SK-N-SH (cell line): ENCODE data around the gene KLRC3. TPM values are rescaled to one million over a fixed set of nuclear protein-coding genes. Genes with fewer than 3 reads are reported as not detected.

ENCODE experiments used
- CTCF ChIA-PET: fragments of 300-600, 350-600 bp; formaldehyde crosslinking; extraction: SDS; loops from one replicate; lab custom pipeline; 2021; lab: Yijun Ruan, JAX
- POLR2A ChIA-PET: fragments of 350-600 bp; sonication (Branson Sonifier 250); formaldehyde crosslinking; extraction: SDS; loops from one replicate; lab custom pipeline; 2020; ENCODE audit warnings: antibody characterized with exemption, inconsistent platforms; lab: Yijun Ruan, JAX
- DNase-seq: peaks from one replicate; pipeline ENCODE4 v3.0.0; 2012
- H2AFZ ChIP-seq: fragments of 200-600 bp; sonication (generic); 2 replicates; pipeline ENCODE4 v1.8.1; 2016; ENCODE audit warnings: antibody characterized with exemption, mild to moderate bottlenecking, low read depth
- H3F3A ChIP-seq: fragments of 200-600 bp; sonication (generic); replicated peaks from 2 replicates; pipeline ENCODE3; 2016; ENCODE audit warnings: antibody characterized with exemption, mild to moderate bottlenecking; ENCODE audit not compliant: insufficient read depth
- H3K27ac ChIP-seq, 2 experiments: fragments of 200-500 bp in 1 of 2; fragments of 200-600 bp in 1 of 2; sonication (Bioruptor generic) in 1 of 2; sonication (generic), shearing (Covaris generic) in 1 of 2; 2 replicates each; pipeline versions ENCODE4 v1.5.1 to v1.6.1; 2014 to 2016; ENCODE audit warnings: low read depth in 2 of 2, inconsistent platforms in 1 of 2, low read length in 1 of 2, mild to moderate bottlenecking in 1 of 2, mixed read lengths in 1 of 2
- H3K27me3 ChIP-seq: fragments of 200-600 bp; sonication (generic), shearing (Covaris generic); 2 replicates; pipeline ENCODE4 v1.6.1; 2016; ENCODE audit warnings: mixed run types; ENCODE audit not compliant: insufficient read depth
- H3K36me3 ChIP-seq, 2 experiments: fragments of 200-500 bp in 1 of 2; fragments of 200-600 bp in 1 of 2; sonication (Bioruptor generic) in 1 of 2; sonication (generic) in 1 of 2; replicated peaks in 1 of 2; 2 replicates each; pipeline versions ENCODE3 to v1.5.1; 2014 to 2016; ENCODE audit warnings: low read length in 1 of 2, mild to moderate bottlenecking in 1 of 2; ENCODE audit not compliant: insufficient read depth in 2 of 2, control insufficient read depth in 1 of 2
- H3K4me1 ChIP-seq, 2 experiments: fragments of 200-500 bp in 1 of 2; fragments of 200-600 bp in 1 of 2; sonication (Bioruptor generic) in 1 of 2; sonication (generic), shearing (Covaris generic) in 1 of 2; 2 replicates each; pipeline versions ENCODE4 v1.5.1 to v1.6.1; 2014 to 2016; ENCODE audit warnings: low read depth in 1 of 2, low read length in 1 of 2, mixed run types in 1 of 2; ENCODE audit not compliant: insufficient read depth in 2 of 2, control insufficient read depth in 1 of 2
- H3K4me2 ChIP-seq: fragments of 200-600 bp; sonication (generic), shearing (Covaris generic); 2 replicates; pipeline ENCODE4 v1.6.1; 2017; ENCODE audit warnings: mixed run types
- H3K4me3 ChIP-seq, 2 experiments: fragments of 200-500 bp in 1 of 2; fragments of 200-600 bp in 1 of 2; sonication (Bioruptor generic) in 1 of 2; sonication (generic), shearing (Covaris generic) in 1 of 2; 2 replicates each; pipeline versions ENCODE4 v1.5.1 to v1.8.1; 2014 to 2016; ENCODE audit warnings: low read depth in 2 of 2, inconsistent platforms in 1 of 2, low read length in 1 of 2, mild to moderate bottlenecking in 1 of 2, mixed read lengths in 1 of 2, moderate library complexity in 1 of 2
- H3K79me2 ChIP-seq: fragments of 200-600 bp; sonication (generic); 2 replicates; pipeline ENCODE4 v1.8.1; 2017; ENCODE audit warnings: mild to moderate bottlenecking; ENCODE audit not compliant: insufficient read depth
- H3K9ac ChIP-seq: fragments of 200-600 bp; sonication (generic); 2 replicates; pipeline ENCODE4 v1.6.1; 2017; ENCODE audit warnings: mixed run types
- H3K9me2 ChIP-seq: fragments of 200-600 bp; sonication (generic); 2 replicates; pipeline ENCODE4 v1.6.1; 2017; ENCODE audit warnings: mixed run types
- H3K9me3 ChIP-seq: fragments of 200-600 bp; sonication (generic); 2 replicates; pipeline ENCODE4 v1.6.1; 2017; ENCODE audit warnings: mixed run types, mild to moderate bottlenecking, moderate library complexity
- H4K20me1 ChIP-seq: fragments of 200-600 bp; sonication (generic); 2 replicates; pipeline ENCODE4 v1.6.1; 2017; ENCODE audit warnings: mild to moderate bottlenecking, mixed run types; ENCODE audit not compliant: insufficient read depth
- CHD2 ChIP-seq: fragments of 150-350 bp; IDR thresholded peaks from 2 replicates; pipeline ENCODE4 v1.6.1; 2018; ENCODE audit warnings: low read length; ENCODE audit not compliant: partially characterized antibody
- ELF1 ChIP-seq: IDR thresholded peaks from 2 replicates; pipeline ENCODE4 v1.4.0; 2012
- EP300 ChIP-seq, 2 experiments: IDR thresholded peaks; 2 replicates each; pipeline versions ENCODE4 v1.4.0 to v1.6.1; 2012; ENCODE audit warnings: borderline replicate concordance in 1 of 2, low read depth in 1 of 2, low read length in 1 of 2
- EZH2phosphoT487 ChIP-seq: fragments of 200-600 bp; sonication (generic); IDR thresholded peaks from 2 replicates; pipeline ENCODE4 v1.6.1; 2017; ENCODE audit warnings: low read depth, mixed run types, mild to moderate bottlenecking, antibody characterized with exemption, moderate library complexity, borderline replicate concordance
- FOXJ3 ChIP-seq: sonication (generic); formaldehyde crosslinking; IDR thresholded peaks from 2 replicates; pipeline ENCODE4 v1.5.1; 2020; ENCODE audit warnings: mild to moderate bottlenecking, missing genetic modification reagents
- FOXM1 ChIP-seq: IDR thresholded peaks from 2 replicates; pipeline ENCODE4 v1.4.0; 2012; ENCODE audit warnings: low read depth, mild to moderate bottlenecking
- IRF3 ChIP-seq: fragments of 150-350 bp; IDR thresholded peaks from 2 replicates; pipeline ENCODE4 v1.6.1; 2016; ENCODE audit warnings: mild to moderate bottlenecking, low read depth, low read length
- JUND ChIP-seq: IDR thresholded peaks from 2 replicates; pipeline ENCODE4 v1.4.0; 2012
- MAX ChIP-seq: IDR thresholded peaks from 2 replicates; pipeline ENCODE4 v1.4.0; 2012; ENCODE audit warnings: low read depth
- MEF2A ChIP-seq: IDR thresholded peaks from 2 replicates; pipeline ENCODE4 v1.4.0; 2012; ENCODE audit warnings: low read depth, borderline replicate concordance
- NRF1 ChIP-seq: IDR thresholded peaks from 2 replicates; pipeline ENCODE4 v1.6.1; 2012; ENCODE audit warnings: low read depth, mild to moderate bottlenecking, low read length
- POLR2AphosphoS5 ChIP-seq: IDR thresholded peaks from 2 replicates; pipeline ENCODE4 v1.6.1; 2012; ENCODE audit warnings: low read depth, low read length
- RFX5 ChIP-seq: IDR thresholded peaks from 2 replicates; pipeline ENCODE4 v1.6.1; 2012; ENCODE audit warnings: mild to moderate bottlenecking, improper control_type of control experiment, low read length
- RXRA ChIP-seq: IDR thresholded peaks from 2 replicates; pipeline ENCODE4 v1.4.0; 2012; ENCODE audit warnings: low read depth, mild to moderate bottlenecking, borderline replicate concordance
- SIN3A ChIP-seq: IDR thresholded peaks from 2 replicates; pipeline ENCODE4 v1.6.1; 2012; ENCODE audit warnings: low read depth, mild to moderate bottlenecking, low read length, moderate library complexity, borderline replicate concordance
- SMC3 ChIP-seq: IDR thresholded peaks from 2 replicates; pipeline ENCODE4 v1.6.1; 2012; ENCODE audit warnings: low read depth, low read length, improper control_type of control experiment
- TAF1 ChIP-seq: IDR thresholded peaks from 2 replicates; pipeline ENCODE4 v1.6.1; 2012; ENCODE audit warnings: low read depth, mild to moderate bottlenecking, low read length, moderate library complexity, borderline replicate concordance
- TCF12 ChIP-seq: IDR thresholded peaks from 2 replicates; pipeline ENCODE4 v1.4.0; 2012
- WGBS: methylation state at CpG from one replicate; pipeline ENCODE4 v1.1.6; 2017; ENCODE audit warnings: low lambda C conversion rate; 5-methylcytosine and 5-hydroxymethylcytosine counted together
- polyA plus RNA-seq, 3 experiments: library from polyadenylated mRNA; depleted of rRNA; stranded (reverse); fragments of >200 nt; gene quantifications; 2 replicates each; pipeline ENCODE4 v1.2.3, GENCODE V29; 2012

The KLRC3 gene
- polyA plus RNA-seq, 1 of the 3 experiments (the other 2 are of a cell fraction): not detected

GRCh38 chr12:10409392-10409791 is 11.0 kb downstream of the KLRC3 start, which contains the start of gene KLRC4:
KLRC4 (minus strand) TSS chr12:10409757; CDS start chr12:10409575, 182 bp downstream.
- H3K27ac ChIP-seq: no peak within 1 kb of the TSS
- no peak within 1 kb of the TSS for H3K4me3 ChIP-seq
- H3K4me1 ChIP-seq: no peaks in the 10 kb centered on the region
- no peaks in the 10 kb centered on the region; the same call in 1 of the 2 replicates for H3K27me3 ChIP-seq
- POLR2A ChIA-PET: no interaction called here
- H3K9me2 ChIP-seq: no peaks in the 10 kb centered on the region
- no peaks in the 10 kb centered on the region for H3F3A ChIP-seq
- no peak within 1 kb of the TSS for H3K4me2 ChIP-seq
- no peak within 1 kb of the TSS for H2AFZ ChIP-seq
- no peaks in the 10 kb centered on the region for H3K79me2 ChIP-seq
- no peaks in the 10 kb centered on the region for H3K9me3 ChIP-seq
- no peak for TF ChIP-seq JUND
- TF ChIP-seq, all 33 proteins: peak for 0
- Histone ChIP-seq H3K36me3 (no peaks in the 10 kb centered on the region), H4K20me1 (no peaks in the 10 kb centered on the region), H3K9ac (no peak within 1 kb of the TSS)
- WGBS: 0% methylated on average over 1 of the region's 1 CpG
- no peak for DNase-seq
- CTCF ChIA-PET: no interaction called here

GRCh38 chr12:10408842-10409241 is 11.6 kb downstream of the KLRC3 start:
- H3K79me2 ChIP-seq: no peaks in the 10 kb centered on the region
- no peak for DNase-seq
- H3K4me1 ChIP-seq: no peaks in the 10 kb centered on the region
- no peaks in the 10 kb centered on the region for H3K9me2 ChIP-seq
- TF ChIP-seq MAX: no peak
- no peak for TF ChIP-seq ELF1
- no peak for TF ChIP-seq TCF12
- no peak for TF ChIP-seq NRF1
- no peak for TF ChIP-seq RFX5
- TF ChIP-seq, all 33 proteins: peak for 0
- Histone ChIP-seq H3F3A (no peaks in the 10 kb centered on the region), H3K9me3 (no peaks in the 10 kb centered on the region), H4K20me1 (no peaks in the 10 kb centered on the region), H3K4me2 (no peak overlapping the region), H3K9ac (no peak overlapping the region), H3K4me3 (no peak overlapping the region), H2AFZ (no peak overlapping the region), H3K27me3 (no peaks in the 10 kb centered on the region; the same call in 1 of the 2 replicates), H3K27ac (no peak overlapping the region), H3K36me3 (no peaks in the 10 kb centered on the region)
- CTCF ChIA-PET: no interaction called here
- WGBS: 19% methylated on average over 3 of the region's 3 CpGs
- POLR2A ChIA-PET: no interaction called here

GRCh38 chr12:10406725-10407124 is 13.7 kb downstream of the KLRC3 start:
- POLR2A ChIA-PET: no interaction called here
- no peak overlapping the region for H3K27ac ChIP-seq
- no peak for TF ChIP-seq EP300 (IDR thresholded peaks at IDR 0.05; ENCODE audit: borderline replicate concordance in 1 of 2, low read depth in 1 of 2, low read length in 1 of 2)
- no peak for TF ChIP-seq IRF3
- no peak for TF ChIP-seq CHD2
- no peak for TF ChIP-seq MEF2A
- no peak for TF ChIP-seq FOXM1
- TF ChIP-seq RXRA: no peak
- TF ChIP-seq JUND: no peak
- no peak for TF ChIP-seq EZH2phosphoT487
- no peak for TF ChIP-seq MAX
- no peak for TF ChIP-seq POLR2AphosphoS5
- TF ChIP-seq SMC3: no peak
- no peak for TF ChIP-seq RFX5
- no peak for TF ChIP-seq TAF1
- TF ChIP-seq SIN3A: no peak
- TF ChIP-seq FOXJ3 (CRISPR knock-in tag): no peak
- TF ChIP-seq TCF12: no peak

More at GRCh38 chr12:10406725-10407124, 13.7 kb downstream of the KLRC3 start:
- H3K79me2 ChIP-seq: no peaks in the 10 kb centered on the region
- DNase-seq: no peak
- no peak overlapping the region for H3K9ac ChIP-seq
- no peaks in the 10 kb centered on the region for H3K9me2 ChIP-seq
- CTCF ChIA-PET: no interaction called here
- no peak overlapping the region for H3K4me3 ChIP-seq
- no peaks in the 10 kb centered on the region for H3F3A ChIP-seq
- H3K4me2 ChIP-seq: no peak overlapping the region
- no peaks in the 10 kb centered on the region for H3K36me3 ChIP-seq
- H3K4me1 ChIP-seq: no peaks in the 10 kb centered on the region
- no peak overlapping the region for H2AFZ ChIP-seq
- H3K9me3 ChIP-seq: no peaks in the 10 kb centered on the region
- no peaks in the 10 kb centered on the region; the same call in 1 of the 2 replicates for H3K27me3 ChIP-seq
- no peaks in the 10 kb centered on the region for H4K20me1 ChIP-seq
- 15% methylated on average over 4 of the region's 4 CpGs for WGBS
